GM08714 (cell line): Measurements from ENCODE around the gene B3GAT2.

Experiments used
- H3K4me3 ChIP-seq: fragments of 200-500 bp; sonication (Bioruptor generic); 2 replicates; pipeline ENCODE4 v1.5.1; 2014; ENCODE audit warnings: mild to moderate bottlenecking, low read length, inconsistent platforms
- ZNF274 ChIP-seq: IDR thresholded peaks from 2 replicates; pipeline ENCODE4 v1.6.1; 2012; ENCODE audit warnings: mild to moderate bottlenecking, low read depth, low read length

Gene B3GAT2

DNA sequence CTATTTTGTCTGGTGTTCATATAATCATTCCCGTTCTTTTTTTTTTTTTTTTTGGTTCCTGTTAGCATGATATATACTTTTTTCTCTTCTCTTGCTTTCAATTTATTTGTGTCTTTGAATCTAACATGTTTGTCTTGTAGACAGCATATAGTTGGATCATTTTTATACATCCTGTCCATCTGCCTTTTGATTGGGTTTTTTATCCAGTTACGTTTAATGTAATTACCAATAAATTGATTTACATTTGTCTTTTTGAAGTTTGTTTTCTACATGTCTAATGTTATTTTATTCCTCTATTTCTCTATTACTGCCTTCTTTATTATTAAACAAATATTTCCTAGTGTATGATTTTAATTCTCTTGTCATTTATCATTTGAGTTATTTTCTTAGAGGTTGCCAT, 84.4 kb downstream of the B3GAT2 start:
- TF ChIP-seq ZNF274: no peak
- H3K4me3 ChIP-seq: no peak overlapping the region

DNA sequence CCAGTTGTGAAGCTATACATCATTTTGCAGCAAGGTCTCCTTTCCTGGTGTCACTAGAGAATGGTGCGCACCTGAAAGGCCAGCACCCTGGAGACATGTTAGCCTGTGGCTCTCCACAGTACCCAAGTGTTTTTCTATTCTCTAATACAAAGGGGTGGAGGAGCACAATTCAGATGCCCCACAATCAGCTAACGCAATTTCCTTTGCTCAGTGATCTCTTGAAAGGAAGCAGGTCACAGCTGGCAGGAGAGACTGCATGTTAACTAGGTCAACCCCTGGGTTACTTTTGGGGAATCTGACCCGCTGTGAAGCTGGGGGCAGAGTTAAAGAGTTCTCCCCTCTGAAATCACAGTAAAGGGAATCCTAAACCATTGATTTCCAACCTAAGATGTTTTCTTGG, 92.5 kb downstream of the B3GAT2 start:
- H3K4me3 ChIP-seq: no peak overlapping the region
- TF ChIP-seq ZNF274: no peak

DNA sequence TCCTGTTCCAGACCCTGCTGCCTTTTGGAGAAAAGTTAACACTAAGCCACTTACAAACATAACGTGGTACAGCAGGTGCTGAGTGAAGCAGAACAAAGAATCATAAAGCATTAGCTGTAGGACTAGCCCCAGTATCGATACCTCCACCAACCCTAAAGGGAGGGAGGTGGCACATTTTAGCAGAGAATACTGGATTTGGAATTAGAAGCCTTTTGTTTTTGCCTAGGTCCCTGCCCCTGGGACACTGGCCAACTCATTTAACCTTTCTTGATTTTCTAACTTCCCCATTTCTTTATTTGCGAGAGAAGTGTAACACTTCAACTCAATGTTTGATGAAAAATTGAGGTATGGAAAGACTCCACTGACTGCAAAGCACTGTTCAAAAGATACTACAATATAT, 93.5 kb downstream of the B3GAT2 start:
- no peak for TF ChIP-seq ZNF274

DNA sequence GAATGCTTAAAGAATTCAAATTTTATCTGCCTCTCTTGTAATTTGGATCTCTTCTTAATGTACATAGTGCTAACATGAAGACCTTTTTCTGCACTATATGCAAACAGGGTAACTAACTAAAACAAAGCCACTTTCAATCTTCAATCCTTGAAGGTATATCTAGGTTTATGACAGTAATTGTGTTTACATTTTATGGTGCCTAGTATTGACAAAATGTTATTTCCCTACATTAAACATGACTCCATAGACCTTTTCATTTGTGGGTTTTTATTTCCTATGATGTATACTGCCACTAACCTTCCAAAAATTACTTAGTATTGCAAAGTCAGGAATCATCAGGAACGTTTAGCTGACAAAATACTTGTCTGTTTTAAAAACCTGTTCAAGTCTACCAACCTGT, 95.9 kb downstream of the B3GAT2 start:
- TF ChIP-seq ZNF274: no peak
- H3K4me3 ChIP-seq: no peak overlapping the region

More for the DNA sequence above, 93.5 kb downstream of the B3GAT2 start:
- no peak overlapping the region for H3K4me3 ChIP-seq

DNA sequence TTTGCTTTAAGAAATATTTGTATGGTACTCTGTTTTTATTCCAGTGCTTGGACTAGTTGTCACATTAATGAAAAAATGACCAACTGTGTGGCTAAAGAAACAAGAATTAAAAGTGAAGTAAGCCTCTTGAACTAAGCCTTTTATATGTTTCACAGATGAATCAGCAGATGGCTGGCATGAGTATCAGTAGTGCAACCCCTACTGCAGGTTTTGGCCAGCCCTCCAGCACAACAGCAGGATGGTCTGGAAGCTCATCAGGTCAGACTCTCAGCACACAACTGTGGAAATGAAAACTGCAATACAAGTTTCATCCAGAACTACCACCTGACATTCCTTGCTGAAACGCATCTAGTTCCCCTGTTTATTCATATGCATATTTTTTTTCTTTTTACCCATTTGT, 96.8 kb downstream of the B3GAT2 start:
- H3K4me3 ChIP-seq: no peak overlapping the region
- no peak for TF ChIP-seq ZNF274

DNA sequence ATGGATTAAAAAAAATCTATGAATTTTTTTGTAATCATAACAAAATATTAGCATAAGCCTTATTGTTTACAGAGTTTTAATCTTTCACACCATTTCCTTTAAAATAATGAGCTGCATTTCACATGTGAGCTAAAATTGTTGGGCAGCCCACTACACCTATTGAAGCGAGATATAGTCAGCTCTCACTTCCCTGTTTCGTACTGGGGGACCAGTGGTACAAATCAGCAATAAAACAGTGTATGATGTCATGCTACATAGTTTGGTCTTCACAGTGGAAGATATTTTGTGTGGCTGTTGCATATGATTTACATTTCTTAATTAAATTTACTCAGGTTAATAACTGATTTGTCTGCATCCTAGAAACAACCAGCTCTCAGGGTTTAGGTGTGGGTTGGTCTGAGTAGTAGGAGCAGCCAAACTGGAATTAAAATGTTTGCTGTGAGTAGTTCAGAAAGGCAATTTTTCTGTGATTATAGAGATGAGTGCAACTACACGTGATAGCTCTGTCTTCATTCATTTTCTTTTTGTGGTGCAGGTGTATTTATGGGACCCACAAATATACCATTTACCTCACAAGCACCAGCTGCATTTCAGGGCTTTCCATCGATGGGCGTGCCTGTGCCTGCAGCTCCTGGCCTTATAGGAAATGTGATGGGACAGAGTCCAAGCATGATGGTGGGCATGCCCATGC, 99.3 kb downstream of the B3GAT2 start:
- TF ChIP-seq ZNF274: no peak

DNA sequence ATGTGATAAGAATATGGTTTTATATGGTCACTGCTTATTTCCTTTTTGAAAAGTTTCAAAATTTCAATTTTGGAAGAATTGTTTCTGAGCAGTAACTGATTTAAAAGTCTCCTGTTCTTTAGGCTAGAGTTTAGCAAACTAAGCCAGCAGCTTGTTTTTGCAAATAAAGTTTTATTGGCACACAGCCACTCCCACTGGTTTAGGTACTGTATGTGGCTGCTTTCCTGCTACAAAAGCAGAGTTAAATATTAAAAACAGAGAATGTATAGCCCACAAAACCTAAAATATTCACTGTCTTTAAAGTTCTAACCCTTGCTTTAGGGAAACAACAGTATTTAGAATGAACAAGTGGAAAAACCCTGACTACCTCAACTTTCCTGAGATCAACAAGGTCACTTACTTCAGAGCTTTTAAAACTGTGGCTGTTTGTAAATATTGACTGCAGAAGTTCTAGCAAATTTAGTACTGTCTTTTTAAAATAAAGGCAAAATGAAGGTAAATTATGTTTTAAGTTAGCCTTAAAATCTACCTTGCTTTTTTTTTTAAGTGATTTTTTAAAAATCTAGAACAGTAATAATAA, 104.1 kb downstream of the B3GAT2 start:
- TF ChIP-seq ZNF274: no peak
- no peak overlapping the region for H3K4me3 ChIP-seq

More for the DNA sequence above, 99.3 kb downstream of the B3GAT2 start:
- H3K4me3 ChIP-seq: no peak overlapping the region

DNA sequence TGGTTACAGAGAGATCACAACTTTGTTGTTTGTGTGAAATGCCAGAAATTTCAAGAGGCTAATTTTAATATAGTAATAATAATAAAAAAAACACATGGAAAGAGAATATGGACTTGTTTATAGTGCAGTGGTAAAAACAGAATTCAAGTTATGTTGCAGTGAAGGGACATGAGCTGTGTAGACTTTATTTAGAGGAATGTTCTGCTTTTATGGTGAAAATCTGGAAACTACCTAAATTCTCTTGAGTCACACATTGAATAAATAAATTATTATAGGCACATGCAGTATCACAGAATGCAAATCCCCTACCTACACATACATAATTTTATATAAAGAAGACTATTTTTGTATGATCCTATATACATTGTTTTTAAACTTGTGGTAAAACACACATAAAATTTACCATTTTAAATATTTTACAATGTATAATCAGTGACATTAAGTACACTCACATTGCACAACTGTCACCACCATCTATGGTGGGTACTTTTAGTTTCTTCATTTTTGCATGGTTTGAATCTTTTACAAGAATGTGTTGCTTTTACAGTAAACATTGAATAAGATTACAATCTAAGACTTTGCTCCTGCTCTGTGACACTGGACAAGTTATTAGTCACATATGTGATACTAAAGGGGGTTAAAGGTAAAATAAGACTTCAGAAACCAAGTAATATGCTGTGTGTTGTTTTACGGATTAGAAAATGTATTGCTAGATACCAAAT, 107.4 kb downstream of the B3GAT2 start:
- H3K4me3 ChIP-seq: no peak overlapping the region
- TF ChIP-seq ZNF274: no peak

DNA sequence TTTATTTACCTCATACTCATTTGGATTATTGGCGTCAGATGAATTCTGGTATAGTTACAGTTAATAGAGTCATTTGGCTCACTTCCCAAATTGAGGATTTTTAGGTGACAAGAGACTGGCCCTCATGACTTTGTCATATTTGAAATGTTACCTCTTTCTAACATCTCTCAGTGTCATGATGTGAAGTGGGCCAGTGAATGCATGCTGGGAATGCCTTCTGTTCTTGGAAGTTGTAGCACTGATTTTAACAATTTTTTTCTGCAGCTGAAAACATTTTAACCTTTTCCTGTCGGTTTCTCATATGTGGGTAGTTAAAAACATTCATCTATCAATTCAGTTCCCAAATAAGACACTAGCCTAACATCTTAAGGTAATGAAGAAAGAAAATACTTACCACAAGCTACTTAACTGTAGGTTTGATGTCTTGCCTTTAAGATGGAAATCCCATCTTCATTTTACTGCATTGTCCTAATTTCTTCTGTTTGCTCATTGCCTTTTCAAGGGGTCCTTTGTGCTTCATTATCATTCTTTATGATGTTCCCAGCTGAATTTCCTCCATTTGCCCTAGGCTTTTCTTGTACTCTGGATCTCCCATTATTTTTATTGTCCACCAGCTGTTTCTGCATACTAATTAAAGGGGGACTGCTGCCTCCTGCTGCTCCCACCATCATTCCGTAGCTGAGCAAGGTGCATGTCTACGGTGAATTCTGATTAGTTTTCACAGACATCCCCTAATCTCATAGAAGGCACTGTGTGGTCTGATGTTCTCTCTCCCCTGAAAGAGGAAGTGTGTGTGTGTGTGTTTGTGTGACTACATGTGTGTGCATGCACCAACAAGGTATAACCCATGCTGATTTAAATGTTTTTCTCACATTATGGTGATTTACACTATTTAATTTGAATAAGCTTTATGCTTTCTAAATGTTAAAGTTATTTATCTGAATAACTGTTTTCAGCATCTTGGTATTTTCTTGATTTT, 109.5 kb downstream of the B3GAT2 start:
- TF ChIP-seq ZNF274: no peak
- H3K4me3 ChIP-seq: no peak overlapping the region

DNA sequence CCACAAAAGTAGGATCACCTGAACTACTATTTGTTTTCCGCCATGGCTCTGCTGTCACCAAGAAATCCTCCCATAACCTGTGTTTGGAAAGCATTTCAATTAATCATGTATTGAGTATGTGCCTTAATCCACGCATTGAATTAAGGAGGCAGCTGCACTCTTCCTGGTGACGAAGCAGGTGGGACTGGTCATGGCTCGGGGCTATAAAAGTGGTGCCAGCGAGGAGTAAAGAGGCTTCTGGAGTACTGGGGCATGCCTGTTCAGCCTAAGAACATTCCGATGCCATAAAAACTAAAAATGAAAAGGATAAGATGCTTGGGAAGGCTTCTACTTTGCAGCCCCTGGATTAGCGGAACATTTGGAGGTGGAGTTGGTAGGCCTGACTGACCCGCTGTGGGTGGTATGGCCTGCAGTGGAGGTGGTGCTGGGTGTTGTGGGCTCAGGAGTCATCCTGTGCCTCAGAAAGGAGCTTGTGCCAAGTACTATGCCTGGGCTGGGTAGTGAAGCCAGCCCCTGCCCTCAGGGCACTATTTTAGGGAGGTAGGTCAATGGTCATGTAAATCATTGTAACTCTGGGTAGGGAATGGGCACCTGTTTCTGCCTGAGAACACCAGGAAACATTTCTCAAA, 110.5 kb downstream of the B3GAT2 start:
- H3K4me3 ChIP-seq: no peak overlapping the region
- TF ChIP-seq ZNF274: no peak

DNA sequence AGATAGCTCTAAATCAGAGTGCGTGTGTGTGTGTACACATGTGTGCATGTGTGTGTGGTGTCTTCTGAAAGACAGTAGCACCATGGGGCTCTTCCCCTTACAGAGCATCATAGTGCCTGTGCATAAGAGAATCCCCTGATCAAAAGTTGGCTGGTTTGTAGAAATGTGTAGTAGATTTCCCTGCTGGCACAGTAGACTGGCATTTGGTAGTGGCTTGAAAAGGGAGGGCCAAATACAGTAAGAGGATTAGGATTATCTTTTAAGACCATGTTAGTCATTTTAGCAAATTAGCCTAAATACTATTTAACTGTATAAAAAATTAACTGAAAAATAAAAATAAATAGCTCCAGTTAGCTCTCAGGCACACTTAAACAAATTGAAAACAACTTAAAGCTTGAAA, 112.6 kb downstream of the B3GAT2 start:
- no peak overlapping the region for H3K4me3 ChIP-seq
- no peak for TF ChIP-seq ZNF274

DNA sequence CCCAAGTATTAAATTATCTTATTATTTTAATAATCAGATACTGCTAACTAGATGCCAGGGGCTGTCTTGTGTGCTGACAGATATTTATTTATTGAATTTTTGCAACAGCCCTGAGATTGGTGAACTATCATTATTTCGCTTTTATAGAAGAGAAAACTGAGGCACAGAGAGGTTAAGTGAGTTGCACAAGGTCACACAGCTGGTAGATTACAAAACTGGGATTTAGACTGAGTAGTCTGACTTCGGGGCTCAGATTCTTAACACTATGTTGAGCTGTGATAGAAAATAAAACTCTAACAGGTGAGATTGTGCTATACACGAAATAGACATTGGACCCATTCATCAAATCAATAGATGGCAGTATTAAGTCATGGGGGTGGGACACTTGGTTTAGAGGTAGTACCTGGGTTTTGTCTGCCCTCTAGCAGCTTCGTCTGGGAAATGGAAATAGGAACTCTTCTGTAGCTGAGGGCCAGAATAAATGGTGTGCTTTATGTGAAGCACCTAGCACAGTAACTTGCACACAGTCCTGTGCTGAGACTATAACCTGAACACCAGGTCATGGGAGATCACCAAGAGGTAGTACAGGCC, 113.4 kb downstream of the B3GAT2 start:
- no peak overlapping the region for H3K4me3 ChIP-seq
- TF ChIP-seq ZNF274: no peak

DNA sequence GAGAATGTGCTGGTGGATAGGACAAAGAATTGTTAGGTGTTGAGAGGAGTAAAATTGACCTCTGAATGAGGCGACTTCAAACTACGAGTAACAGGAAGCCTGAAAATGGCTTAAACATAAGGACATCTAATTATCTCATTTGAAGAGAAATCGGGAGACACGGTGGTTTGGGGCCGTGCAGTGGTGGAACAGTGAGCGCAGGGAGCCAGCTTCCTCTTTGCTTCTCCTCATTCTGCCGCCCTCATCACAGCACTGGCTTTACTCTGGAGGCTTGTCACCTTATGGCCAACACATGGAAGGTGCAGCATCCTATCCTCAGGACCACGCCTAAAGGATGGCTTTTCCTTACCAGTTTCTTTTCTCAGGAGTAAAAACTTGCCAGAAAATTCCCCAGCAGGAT, 114.3 kb downstream of the B3GAT2 start:
- no peak overlapping the region for H3K4me3 ChIP-seq
- no peak for TF ChIP-seq ZNF274
